GM18861 (cell line): ENCODE results near the gene TARS1.
"Not testable (repeated sequence)": the region's sequence is repeated elsewhere in the genome, so short reads cannot be mapped to it uniquely, and the experiment has no call there.

Experiments
- ATAC-seq: cut with Tn5 transposase; IDR thresholded peaks from one replicate; pipeline ENCODE4 v1.9.1; 2021; ENCODE audit not compliant: unreplicated experiment

TARS1 gene

GRCh38 chr5:33482335-33482734, 41.6 kb downstream of the TARS1 start:
- no peak for ATAC-seq

- no peak for ATAC-seq
These were observed 46.5 kb downstream of the TARS1 start for GRCh38 chr5:33487236-33487635.

GRCh38 chr5:33488558-33489355, 48.0 kb downstream of the TARS1 start:
- no peak for ATAC-seq

GRCh38 chr5:33489481-33490067, 48.8 kb downstream of the TARS1 start:
- no peak for ATAC-seq

GRCh38 chr5:33490071-33490665, 49.4 kb downstream of the TARS1 start:
- no peak for ATAC-seq

GRCh38 chr5:33491941-33492340, 51.2 kb downstream of the TARS1 start:
- ATAC-seq = no peak

- ATAC-seq = no peak
These were observed 53.7 kb downstream of the TARS1 start for GRCh38 chr5:33494466-33494865.

- no peak for ATAC-seq
These were observed 60.5 kb downstream of the TARS1 start for GRCh38 chr5:33501260-33501659.

GRCh38 chr5:33501899-33502298, 61.1 kb downstream of the TARS1 start:
- no peak for ATAC-seq

GRCh38 chr5:33504570-33504969, 63.8 kb downstream of the TARS1 start:
- ATAC-seq = no peak

- ATAC-seq = no peak
These were observed 66.7 kb downstream of the TARS1 start for GRCh38 chr5:33507426-33507825.

GRCh38 chr5:33509036-33509435, 68.3 kb downstream of the TARS1 start:
- ATAC-seq = no peak

- ATAC-seq = no peak
These were observed 72.9 kb downstream of the TARS1 start for GRCh38 chr5:33513462-33514185.

- not testable (repeated sequence) for ATAC-seq
These were observed 74.6 kb downstream of the TARS1 start for GRCh38 chr5:33515366-33515765.

- ATAC-seq = no peak
These were observed 75.7 kb downstream of the TARS1 start for GRCh38 chr5:33516421-33516820.
